Measurements from ENCODE around the gene GPR55. TPM values are rescaled to one million over a fixed set of nuclear protein-coding genes. Genes with fewer than 3 reads are reported as not detected.

The GPR55 gene
- total RNA-seq, 1 experiment from 2014 or later: not detected

GRCh38 chr2:230899287-230899686 is 25.8 kb downstream of the GPR55 start:
- H4K5ac ChIP-seq (ENCODE audit: insufficient read length, low read depth, low read length): no peak overlapping the region
- H3K56ac ChIP-seq (ENCODE audit: insufficient read length, low read depth, low read length): no peak overlapping the region
- no peak overlapping the region for H3K14ac ChIP-seq (ENCODE audit: insufficient read depth, low read length)
- no peak overlapping the region for H3K18ac ChIP-seq (ENCODE audit: insufficient read length, low read depth, low read length)
- H2BK120ac ChIP-seq (ENCODE audit: low read depth, low read length, poor library complexity, severe bottlenecking): no peak overlapping the region
- H2AK5ac ChIP-seq (ENCODE audit: insufficient read length, low read length): no peak overlapping the region
- H3K9ac ChIP-seq (ENCODE audit: extremely low read depth, insufficient read length, low read length): no peak overlapping the region
- no peak overlapping the region for H3T11ph ChIP-seq (ENCODE audit: low read length)
- H2BK15ac ChIP-seq (ENCODE audit: low read depth, low read length): no peak overlapping the region
- H3K9me3 ChIP-seq (ENCODE audit: control insufficient read depth, low read depth, low read length): no peaks in the 10 kb centered on the region
- Mint-ChIP-seq H3K9me3 (no peaks in the 10 kb centered on the region; a peak in 1 of 5 replicates), H3K4me3 (no peak overlapping the region), H3K27me3 (ENCODE audit: low read depth) (peaks cover 27% of the 10 kb centered on the region), H3K4me1 (peaks cover 31 to 33% of the 10 kb centered on the region in 2 experiments), H3K36me3 (ENCODE audit: insufficient read depth in 1 of 3, low read depth in 3 of 3) (no peaks in the 10 kb centered on the region; a peak in 1 of 7 replicates), H3K27ac (peak overlapping the region in 2 of 3 experiments; percentile 14 to 23; a peak in 2 of 7 replicates)
- no peaks in the 10 kb centered on the region for H3K79me2 ChIP-seq (ENCODE audit: insufficient read depth, low read length)
- H3K79me1 ChIP-seq (ENCODE audit: insufficient read depth, low read depth, low read length, poor library complexity, severe bottlenecking): no peaks in the 10 kb centered on the region
- H3K4me1 ChIP-seq (ENCODE audit: insufficient read depth, low read length): peaks cover 10% of the 10 kb centered on the region
- H2BK20ac ChIP-seq (ENCODE audit: low read depth, low read length, poor library complexity, severe bottlenecking): no peak overlapping the region
- H3K23ac ChIP-seq (ENCODE audit: insufficient read length, low read depth, low read length): no peak overlapping the region
- H4K8ac ChIP-seq (replicated peaks; ENCODE audit: insufficient read length, low read depth, low read length): no peak overlapping the region
- no CpG with 5 or more reads among the region's 5 CpGs for WGBS (ENCODE audit: extremely low coverage, insufficient read length, low lambda C conversion rate)
- no peaks in the 10 kb centered on the region for H4K20me1 ChIP-seq (ENCODE audit: control insufficient read depth, insufficient read depth, insufficient read length)
- no peak overlapping the region for H3K4ac ChIP-seq (ENCODE audit: low read depth, low read length)
- H2BK12ac ChIP-seq (ENCODE audit: insufficient read length, low read depth, low read length): no peak overlapping the region
- no peak overlapping the region for H4K91ac ChIP-seq (ENCODE audit: insufficient read length, low read depth, low read length)
- H2BK5ac ChIP-seq (ENCODE audit: insufficient read length, low read length): no peak overlapping the region
- DNase-seq: peak; percentile 36
- TF ChIP-seq, protein P1, sequence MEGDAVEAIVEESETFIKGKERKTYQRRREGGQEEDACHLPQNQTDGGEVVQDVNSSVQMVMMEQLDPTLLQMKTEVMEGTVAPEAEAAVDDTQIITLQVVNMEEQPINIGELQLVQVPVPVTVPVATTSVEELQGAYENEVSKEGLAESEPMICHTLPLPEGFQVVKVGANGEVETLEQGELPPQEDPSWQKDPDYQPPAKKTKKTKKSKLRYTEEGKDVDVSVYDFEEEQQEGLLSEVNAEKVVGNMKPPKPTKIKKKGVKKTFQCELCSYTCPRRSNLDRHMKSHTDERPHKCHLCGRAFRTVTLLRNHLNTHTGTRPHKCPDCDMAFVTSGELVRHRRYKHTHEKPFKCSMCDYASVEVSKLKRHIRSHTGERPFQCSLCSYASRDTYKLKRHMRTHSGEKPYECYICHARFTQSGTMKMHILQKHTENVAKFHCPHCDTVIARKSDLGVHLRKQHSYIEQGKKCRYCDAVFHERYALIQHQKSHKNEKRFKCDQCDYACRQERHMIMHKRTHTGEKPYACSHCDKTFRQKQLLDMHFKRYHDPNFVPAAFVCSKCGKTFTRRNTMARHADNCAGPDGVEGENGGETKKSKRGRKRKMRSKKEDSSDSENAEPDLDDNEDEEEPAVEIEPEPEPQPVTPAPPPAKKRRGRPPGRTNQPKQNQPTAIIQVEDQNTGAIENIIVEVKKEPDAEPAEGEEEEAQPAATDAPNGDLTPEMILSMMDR (conservative IDR thresholded peaks at IDR 0.05): no peak
- no peak overlapping the region for H3K27ac ChIP-seq (ENCODE audit: insufficient read length, low read depth, low read length)
- no peaks in the 10 kb centered on the region for H3K27me3 ChIP-seq (ENCODE audit: insufficient read depth, low read length)
- H3K4me2 ChIP-seq (ENCODE audit: insufficient read depth, insufficient read length, low read length): no peak overlapping the region
- no peak overlapping the region for H2AFZ ChIP-seq (ENCODE audit: low read length)
- H3K23me2 ChIP-seq (ENCODE audit: insufficient read length, low read depth, low read length, poor library complexity, severe bottlenecking): no peaks in the 10 kb centered on the region
